ENCODE data around the gene LEPROT. TPM values are rescaled to one million over a fixed set of nuclear protein-coding genes. Genes with fewer than 3 reads are reported as not detected.
A peak's percentile ranks its signal among the peaks of the same experiment; 100 is the strongest.

Gene LEPROT
- total and polyA plus RNA-seq, 7 experiments from 2014 or later = 11.8 to 26.3 (median 24.1) TPM

DNA sequence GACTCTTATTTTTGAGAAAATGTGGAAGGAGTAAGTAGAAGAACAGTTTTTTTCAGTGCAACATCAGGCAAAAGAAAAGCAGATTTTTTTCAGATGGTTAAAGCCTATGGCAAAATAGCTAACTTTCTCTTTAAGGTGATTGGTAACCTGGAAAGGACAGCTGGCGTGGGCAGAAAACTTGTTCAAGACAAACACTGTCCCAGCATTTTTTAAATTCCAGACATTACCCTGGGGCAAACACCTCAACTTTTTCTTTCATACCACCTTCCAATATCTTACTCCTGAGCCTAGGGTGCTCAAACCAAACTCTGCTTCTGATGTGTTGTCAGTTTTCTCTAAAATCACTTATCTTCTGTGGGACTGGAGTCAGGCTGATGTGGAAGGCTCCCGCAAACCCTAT, 2.7 kb upstream of the LEPROT start:
- peaks cover 0 to 8% of the 10 kb centered on the region in 2 donors for H3K4me1 ChIP-seq (ENCODE audit: control insufficient read depth in 2 of 2, insufficient read depth in 2 of 2, low read length in 2 of 2)
- peak overlapping the region in 1 of 9 donors; percentile 40 for H3K27ac Mint-ChIP-seq
- H3K9me3 Mint-ChIP-seq = peaks cover 0 to 1% (median 0%) of the 10 kb centered on the region in 11 donors
- H3K9me3 ChIP-seq (ENCODE audit: control insufficient read depth in 2 of 3, low read length in 3 of 3) = no peaks in the 10 kb centered on the region
- peaks cover 0 to 15% (median 0%) of the 10 kb centered on the region in 5 donors for H3K27me3 Mint-ChIP-seq
- ATAC-seq (no peak), DNase-seq (no peak)
- H3K27ac ChIP-seq (ENCODE audit: low read depth, low read length) = no peak overlapping the region
- no peaks in the 10 kb centered on the region for H3K27me3 ChIP-seq (ENCODE audit: control insufficient read depth in 2 of 2, insufficient read depth in 2 of 2, low read length in 2 of 2)
- peaks cover 0 to 3% (median 0%) of the 10 kb centered on the region in 5 donors for H3K36me3 Mint-ChIP-seq
- intact Hi-C loops (cut with micrococcal nuclease) = no loop called here
- CTCF ChIA-PET = no interaction called here
- H3K4me3 Mint-ChIP-seq = no peak overlapping the region
- H3K4me1 Mint-ChIP-seq = peaks cover 0 to 20% (median 13%) of the 10 kb centered on the region in 7 donors
- peaks cover 0 to 4% (median 0%) of the 10 kb centered on the region in 3 experiments for H3K36me3 ChIP-seq (ENCODE audit: control insufficient read depth in 2 of 3, insufficient read depth in 3 of 3, low read length in 3 of 3)
- POLR2A ChIA-PET = no interaction called here
- no peak overlapping the region for H3K4me3 ChIP-seq (ENCODE audit: low read length)

DNA sequence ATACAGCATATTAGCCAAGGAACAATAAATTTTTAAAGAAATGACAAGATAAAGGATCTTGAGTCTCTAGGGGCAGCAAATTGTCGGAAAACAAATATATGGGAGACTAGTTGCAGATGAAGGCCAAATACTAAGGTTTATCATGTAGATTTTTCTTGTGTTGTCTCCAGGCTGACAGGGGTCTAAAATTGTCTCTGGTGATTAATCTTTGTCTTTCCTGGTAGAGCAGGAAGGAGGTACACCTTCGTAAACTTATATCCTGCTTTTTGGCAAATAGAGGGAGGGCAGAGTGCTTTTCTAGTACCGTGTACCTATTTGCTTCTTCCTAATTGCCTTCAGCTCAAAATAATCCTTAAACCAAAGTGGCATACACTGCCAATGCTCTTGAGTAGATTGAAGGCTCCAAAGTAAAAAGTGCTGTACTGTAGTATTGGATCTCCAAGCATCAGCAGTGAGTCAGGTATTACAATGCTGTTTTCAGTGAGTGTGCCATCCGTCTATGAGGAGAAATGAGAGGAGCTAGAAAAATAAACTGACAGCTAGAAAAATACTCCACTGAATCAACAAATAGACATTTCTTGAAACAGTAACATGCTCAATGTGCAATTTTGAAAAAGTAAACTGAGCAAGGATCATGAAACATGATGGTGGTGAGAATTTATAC, 1.8 kb upstream of the LEPROT start:
- Histone ChIP-seq H3K36me3 (ENCODE audit: control insufficient read depth in 2 of 3, insufficient read depth in 3 of 3, low read length in 3 of 3) (peaks cover 0 to 4% (median 0%) of the 10 kb centered on the region in 3 experiments), H3K9me3 (ENCODE audit: control insufficient read depth in 2 of 3, low read length in 3 of 3) (no peaks in the 10 kb centered on the region), H3K4me3 (ENCODE audit: low read length) (no peak overlapping the region), H3K27ac (ENCODE audit: low read depth, low read length) (peak overlapping the region; percentile 74), H3K4me1 (ENCODE audit: control insufficient read depth in 2 of 2, insufficient read depth in 2 of 2, low read length in 2 of 2) (peaks cover 0 to 8% of the 10 kb centered on the region in 2 donors), H3K27me3 (ENCODE audit: control insufficient read depth in 2 of 2, insufficient read depth in 2 of 2, low read length in 2 of 2) (no peaks in the 10 kb centered on the region)
- peak overlapping the region in 6 of 9 donors; percentile 34 to 96 (median 90) for H3K27ac Mint-ChIP-seq
- ChIA-PET CTCF (interaction anchor here (0.5 to 1.1 kb wide), 2 partner anchors 11 to 40 kb away, joined by 3 to 4 read pairs; no protein-coding TSS in a partner anchor), POLR2A (interaction anchor here (1.7 kb wide), 1 partner anchor 153 kb away, joined by 12 read pairs; no protein-coding TSS in a partner anchor)
- H3K9me3 Mint-ChIP-seq = peaks cover 0 to 2% (median 0%) of the 10 kb centered on the region in 11 donors
- H3K27me3 Mint-ChIP-seq = peaks cover 0 to 15% (median 0%) of the 10 kb centered on the region in 5 donors
- no peaks in the 10 kb centered on the region for H3K36me3 Mint-ChIP-seq
- DNase-seq (no peak), ATAC-seq (no peak)
- H3K4me1 Mint-ChIP-seq = peaks cover 0 to 20% (median 13%) of the 10 kb centered on the region in 7 donors
- H3K4me3 Mint-ChIP-seq = peak overlapping the region in 3 of 10 donors; percentile 32 to 56 (median 51)
- intact Hi-C loops (cut with micrococcal nuclease) = no loop called here

DNA sequence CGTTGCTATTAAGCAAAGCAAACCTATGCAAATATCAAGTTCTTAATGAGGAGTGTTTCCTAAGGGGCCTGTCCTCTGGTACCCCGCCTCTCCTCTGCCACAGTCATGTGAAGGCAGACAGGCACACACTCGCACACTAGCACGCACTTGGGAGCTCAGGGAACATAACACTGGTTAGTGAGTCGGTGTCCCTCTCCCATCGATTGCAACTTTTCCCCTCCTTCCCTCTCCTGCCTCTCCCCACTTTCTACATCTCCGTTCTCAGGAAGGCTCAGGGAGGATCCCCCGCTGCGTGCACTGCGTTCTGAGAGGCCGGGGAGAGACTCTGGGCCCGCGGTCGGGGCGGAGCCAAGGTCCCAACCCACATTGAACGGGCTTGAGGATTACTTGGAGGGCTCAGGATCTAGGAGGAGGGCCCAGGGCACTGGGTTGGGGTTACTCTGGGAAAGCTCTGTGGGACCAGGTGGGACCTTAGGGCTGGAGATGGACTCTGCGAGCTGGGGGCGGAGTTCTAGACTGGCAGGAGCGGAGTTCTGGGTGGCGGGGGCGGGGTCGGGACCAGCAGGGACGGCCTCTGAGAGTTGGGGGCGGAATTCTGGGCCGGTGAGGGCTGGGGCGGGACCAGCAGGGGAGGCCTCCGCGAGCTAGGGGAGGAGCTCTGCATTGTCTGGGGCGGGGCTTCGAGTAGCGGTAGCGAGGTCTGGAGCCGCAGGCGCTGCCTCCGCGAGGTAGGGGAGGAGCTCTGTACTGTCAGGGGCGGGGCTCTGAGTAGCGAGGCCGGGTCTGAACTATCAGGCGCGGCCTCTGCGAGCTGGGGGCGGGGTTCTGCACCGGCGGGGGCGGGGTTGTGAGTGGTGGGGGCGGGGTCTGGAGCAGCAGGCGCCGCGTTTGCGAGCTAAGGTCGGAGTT, 533 bp upstream of the LEPROT start:
- Histone ChIP-seq H3K27ac (ENCODE audit: low read depth, low read length) (peak overlapping the region; percentile 78), H3K4me1 (ENCODE audit: control insufficient read depth in 2 of 2, insufficient read depth in 2 of 2, low read length in 2 of 2) (peaks cover 0 to 8% of the 10 kb centered on the region in 2 donors), H3K4me3 (ENCODE audit: low read length) (peak overlapping the region; percentile 86), H3K36me3 (ENCODE audit: control insufficient read depth in 2 of 3, insufficient read depth in 3 of 3, low read length in 3 of 3) (peaks cover 0 to 4% (median 0%) of the 10 kb centered on the region in 3 experiments), H3K27me3 (ENCODE audit: control insufficient read depth in 2 of 2, insufficient read depth in 2 of 2, low read length in 2 of 2) (no peaks in the 10 kb centered on the region), H3K9me3 (ENCODE audit: control insufficient read depth in 2 of 3, low read length in 3 of 3) (no peaks in the 10 kb centered on the region)
- H3K27ac Mint-ChIP-seq = peak overlapping the region in 7 of 9 donors; percentile 84 to 97 (median 95)
- ATAC-seq = peak; percentile 97
- H3K4me3 Mint-ChIP-seq = no peak overlapping the region
- H3K4me1 Mint-ChIP-seq = peaks cover 0 to 31% (median 22%) of the 10 kb centered on the region in 7 donors
- H3K9me3 Mint-ChIP-seq = peaks cover 0 to 2% (median 0%) of the 10 kb centered on the region in 11 donors
- peaks cover 0 to 12% (median 0%) of the 10 kb centered on the region in 5 donors for H3K27me3 Mint-ChIP-seq
- ChIA-PET POLR2A (interaction anchor here (0.7 to 1.7 kb wide), 5 partner anchors 12 to 355 kb away, joined by 3 to 12 read pairs (median 4); no protein-coding TSS in a partner anchor), CTCF (interaction anchor here (0.5 to 1.2 kb wide), 6 partner anchors 9 to 1454 kb away, joined by 3 to 7 read pairs (median 3); no protein-coding TSS in a partner anchor)
- H3K36me3 Mint-ChIP-seq = peaks cover 0 to 7% (median 0%) of the 10 kb centered on the region in 5 donors
- intact Hi-C loops (cut with micrococcal nuclease) = loop anchor here (1.0 to 10.0 kb wide), 22 partner anchors 10 to 1898 kb away; partner anchors contain the start of genes DNAI4 (in 2 of the 2), JAK1 (in 2 of the 2), MIER1 (in 2 of the 2) and RAVER2 (in 2 of the 2)
- peak; percentile 93 to 99 (median 98) for DNase-seq

DNA sequence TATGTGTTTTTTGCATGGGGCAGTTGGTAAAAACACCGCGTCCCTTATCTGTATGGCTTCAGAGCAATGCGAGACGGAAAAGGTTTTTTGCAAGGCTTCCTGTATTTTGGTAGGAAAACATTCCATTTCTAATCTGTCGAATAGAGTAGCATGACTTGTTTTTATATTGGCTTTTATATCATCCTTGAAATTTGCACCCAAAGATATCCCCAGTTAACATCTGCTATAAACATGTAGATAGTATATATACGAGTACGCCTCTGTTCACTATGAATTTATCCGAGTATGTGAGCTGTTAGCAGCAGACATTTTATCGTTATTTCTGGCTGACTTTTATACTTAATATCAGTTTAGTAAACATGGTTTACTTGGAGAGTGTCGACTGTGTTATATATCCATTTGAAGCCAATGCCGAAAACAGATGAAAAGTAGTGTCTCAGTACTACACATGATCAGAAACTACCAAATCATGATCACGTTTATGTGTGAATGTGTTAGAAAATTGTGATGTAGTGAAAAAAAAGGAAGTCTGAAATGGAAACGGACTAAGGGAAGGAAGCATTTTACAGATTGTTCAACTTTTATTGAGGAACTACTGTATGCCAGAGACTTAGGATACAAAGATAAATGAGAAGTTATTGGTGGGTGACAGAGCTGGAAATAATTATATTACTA, 1.0 kb downstream of the LEPROT start:
- peak overlapping the region; percentile 78 for H3K27ac ChIP-seq (ENCODE audit: low read depth, low read length)
- H3K9me3 ChIP-seq (ENCODE audit: control insufficient read depth in 2 of 3, low read length in 3 of 3) = no peaks in the 10 kb centered on the region
- peaks cover 0 to 20% (median 0%) of the 10 kb centered on the region in 3 experiments for H3K36me3 ChIP-seq (ENCODE audit: control insufficient read depth in 2 of 3, insufficient read depth in 3 of 3, low read length in 3 of 3)
- peak overlapping the region; percentile 69 for H3K4me3 ChIP-seq (ENCODE audit: low read length)
- H3K27me3 ChIP-seq (ENCODE audit: control insufficient read depth in 2 of 2, insufficient read depth in 2 of 2, low read length in 2 of 2) = no peaks in the 10 kb centered on the region
- H3K9me3 Mint-ChIP-seq = peaks cover 0 to 2% (median 0%) of the 10 kb centered on the region in 11 donors
- H3K4me1 ChIP-seq (ENCODE audit: control insufficient read depth in 2 of 2, insufficient read depth in 2 of 2, low read length in 2 of 2) = peaks cover 0 to 8% of the 10 kb centered on the region in 2 donors
- peaks cover 12 to 21% (median 13%) of the 10 kb centered on the region in 5 donors for H3K36me3 Mint-ChIP-seq
- no peak overlapping the region for H3K27ac Mint-ChIP-seq
- H3K4me3 Mint-ChIP-seq = no peak overlapping the region
- CTCF ChIA-PET = no interaction called here
- intact Hi-C loops (cut with micrococcal nuclease) = loop anchor here (1.0 to 10.0 kb wide), 14 partner anchors 113 to 1899 kb away; partner anchors contain the start of genes DNAI4 (in 2 of the 2), MIER1 (in 2 of the 2), RAVER2 (in 2 of the 2) and AK4 (in 1 of the 2)
- POLR2A ChIA-PET = interaction anchor here (0.6 kb wide), 1 partner anchor 165 kb away, joined by 3 read pairs; no protein-coding TSS in a partner anchor
- DNase-seq (peak in 2 of 9 donors; percentile 7 to 8), ATAC-seq (no peak)
- peaks cover 0 to 4% (median 0%) of the 10 kb centered on the region in 5 donors for H3K27me3 Mint-ChIP-seq
- peaks cover 0 to 41% (median 22%) of the 10 kb centered on the region in 7 donors for H3K4me1 Mint-ChIP-seq

- peaks cover 0 to 8% of the 10 kb centered on the region in 2 donors for H3K4me1 ChIP-seq (ENCODE audit: control insufficient read depth in 2 of 2, insufficient read depth in 2 of 2, low read length in 2 of 2)
- Mint-ChIP-seq H3K4me3 (no peak overlapping the region), H3K27me3 (peaks cover 0 to under 1% (median 0%) of the 10 kb centered on the region in 5 donors), H3K36me3 (peaks cover 12 to 29% (median 14%) of the 10 kb centered on the region in 5 donors), H3K27ac (peak overlapping the region in 1 of 9 donors; percentile 43), H3K4me1 (peaks cover 0 to 38% (median 22%) of the 10 kb centered on the region in 7 donors), H3K9me3 (peaks cover 0 to 2% (median 0%) of the 10 kb centered on the region in 11 donors)
- H3K27ac ChIP-seq (ENCODE audit: low read depth, low read length) = no peak overlapping the region
- ATAC-seq = no peak
- intact Hi-C loops (cut with micrococcal nuclease) = loop anchor here (5.0 to 10.0 kb wide), 7 partner anchors 545 to 1900 kb away; partner anchors contain the start of genes RAVER2 (in 2 of the 2), EFCAB7 (in 1 of the 2), ITGB3BP (in 1 of the 2) and PGM1 (in 1 of the 2)
- no peak for DNase-seq
- no peak overlapping the region for H3K4me3 ChIP-seq (ENCODE audit: low read length)
- H3K9me3 ChIP-seq (ENCODE audit: control insufficient read depth in 2 of 3, low read length in 3 of 3) = no peaks in the 10 kb centered on the region
- H3K27me3 ChIP-seq (ENCODE audit: control insufficient read depth in 2 of 2, insufficient read depth in 2 of 2, low read length in 2 of 2) = no peaks in the 10 kb centered on the region
- POLR2A ChIA-PET = no interaction called here
- H3K36me3 ChIP-seq (ENCODE audit: control insufficient read depth in 2 of 3, insufficient read depth in 3 of 3, low read length in 3 of 3) = peaks cover 0 to 20% (median 0%) of the 10 kb centered on the region in 3 experiments
- CTCF ChIA-PET = no interaction called here
These were observed 2.1 kb downstream of the LEPROT start for GRCh38 chr1:65422241-65423203.
